NCI-H2029 treated with DMSO at 0.1 percent for 48 hours (cell line): ENCODE measurements around the gene MYOD1.

Experiments used
- DNase-seq: peaks from one replicate; lab custom pipeline; 2025; lab: John Stamatoyannopoulos, UW

MYOD1 gene

DNA sequence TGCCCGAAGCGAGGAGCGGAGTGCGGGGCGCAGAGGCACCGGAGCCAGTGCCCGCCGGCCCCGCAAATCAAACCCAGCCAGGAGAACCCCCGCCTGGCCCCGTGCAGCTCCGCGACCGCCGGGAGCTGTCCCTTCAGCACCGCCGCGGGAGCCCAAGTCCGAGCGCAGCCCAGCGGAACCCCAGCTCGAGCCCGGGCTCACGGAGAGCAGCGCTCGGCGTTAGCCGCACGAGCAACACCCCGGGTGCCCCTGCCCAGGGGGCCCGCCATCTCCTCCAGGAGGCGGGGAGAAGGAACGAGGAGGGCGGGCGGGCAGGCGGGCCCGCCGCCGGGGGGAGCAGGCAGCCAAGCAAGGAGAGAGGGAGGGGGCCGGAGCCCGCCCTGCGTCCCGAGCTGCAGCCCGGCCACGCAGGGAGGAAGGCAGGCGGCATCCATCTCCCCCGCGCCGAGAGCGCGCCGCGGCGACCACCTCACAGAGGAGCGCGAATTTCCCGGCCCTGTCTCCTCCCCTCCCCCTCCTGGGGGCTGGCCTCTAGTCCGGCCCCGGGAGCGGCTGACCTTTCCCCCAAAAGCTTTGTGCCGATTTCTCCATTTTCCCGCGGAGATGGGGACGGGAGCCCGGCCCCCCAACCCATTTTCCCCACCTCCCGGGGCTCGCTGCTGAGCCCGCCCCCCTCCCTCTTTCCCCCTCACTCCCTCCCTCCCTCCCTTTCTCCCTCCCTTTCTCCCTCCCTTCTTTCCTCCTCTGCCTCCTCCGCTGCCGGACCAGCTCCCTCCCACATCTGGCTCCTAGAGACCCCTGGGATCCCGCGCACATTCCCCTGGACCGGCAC lies 15.8 kb downstream of the MYOD1 start:
- no peak for DNase-seq

DNA sequence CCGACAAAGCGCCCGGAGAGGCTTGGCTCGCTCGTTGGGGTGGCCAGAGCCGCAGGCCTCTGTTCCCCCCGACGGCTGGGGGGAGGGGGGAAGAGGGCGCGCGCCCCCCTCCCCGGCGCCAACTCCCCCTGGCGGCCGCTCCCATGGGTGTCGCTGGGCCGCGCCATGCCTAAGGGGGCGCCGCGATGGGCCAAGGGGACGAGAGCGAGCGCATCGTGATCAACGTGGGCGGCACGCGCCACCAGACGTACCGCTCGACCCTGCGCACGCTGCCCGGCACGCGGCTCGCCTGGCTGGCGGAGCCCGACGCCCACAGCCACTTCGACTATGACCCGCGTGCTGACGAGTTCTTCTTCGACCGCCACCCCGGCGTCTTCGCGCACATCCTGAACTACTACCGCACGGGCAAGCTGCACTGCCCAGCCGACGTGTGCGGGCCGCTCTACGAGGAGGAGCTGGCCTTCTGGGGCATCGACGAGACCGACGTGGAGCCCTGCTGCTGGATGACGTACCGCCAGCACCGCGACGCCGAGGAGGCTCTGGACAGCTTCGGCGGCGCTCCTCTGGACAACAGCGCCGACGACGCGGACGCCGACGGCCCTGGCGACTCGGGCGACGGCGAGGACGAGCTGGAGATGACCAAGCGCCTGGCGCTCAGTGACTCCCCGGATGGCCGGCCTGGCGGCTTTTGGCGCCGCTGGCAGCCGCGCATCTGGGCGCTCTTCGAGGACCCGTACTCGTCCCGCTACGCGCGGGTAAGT lies 16.6 kb downstream of the MYOD1 start:
- no peak for DNase-seq

DNA sequence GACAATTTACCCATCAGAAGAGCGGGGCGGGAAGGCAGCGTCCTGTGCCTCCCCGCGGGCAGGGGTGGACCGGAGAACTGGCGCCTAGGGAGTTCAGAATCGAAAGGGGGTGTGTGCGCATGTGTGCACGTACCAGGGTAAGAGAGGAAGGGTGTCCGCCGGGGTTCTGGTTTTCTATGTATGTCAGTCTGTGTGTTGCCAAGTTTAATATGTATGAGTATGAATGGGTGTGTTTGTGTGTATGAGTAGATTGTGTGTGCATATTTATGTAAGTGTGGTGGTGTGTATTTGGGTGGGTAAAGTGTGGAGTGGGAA lies 17.2 kb downstream of the MYOD1 start:
- DNase-seq: no peak

DNA sequence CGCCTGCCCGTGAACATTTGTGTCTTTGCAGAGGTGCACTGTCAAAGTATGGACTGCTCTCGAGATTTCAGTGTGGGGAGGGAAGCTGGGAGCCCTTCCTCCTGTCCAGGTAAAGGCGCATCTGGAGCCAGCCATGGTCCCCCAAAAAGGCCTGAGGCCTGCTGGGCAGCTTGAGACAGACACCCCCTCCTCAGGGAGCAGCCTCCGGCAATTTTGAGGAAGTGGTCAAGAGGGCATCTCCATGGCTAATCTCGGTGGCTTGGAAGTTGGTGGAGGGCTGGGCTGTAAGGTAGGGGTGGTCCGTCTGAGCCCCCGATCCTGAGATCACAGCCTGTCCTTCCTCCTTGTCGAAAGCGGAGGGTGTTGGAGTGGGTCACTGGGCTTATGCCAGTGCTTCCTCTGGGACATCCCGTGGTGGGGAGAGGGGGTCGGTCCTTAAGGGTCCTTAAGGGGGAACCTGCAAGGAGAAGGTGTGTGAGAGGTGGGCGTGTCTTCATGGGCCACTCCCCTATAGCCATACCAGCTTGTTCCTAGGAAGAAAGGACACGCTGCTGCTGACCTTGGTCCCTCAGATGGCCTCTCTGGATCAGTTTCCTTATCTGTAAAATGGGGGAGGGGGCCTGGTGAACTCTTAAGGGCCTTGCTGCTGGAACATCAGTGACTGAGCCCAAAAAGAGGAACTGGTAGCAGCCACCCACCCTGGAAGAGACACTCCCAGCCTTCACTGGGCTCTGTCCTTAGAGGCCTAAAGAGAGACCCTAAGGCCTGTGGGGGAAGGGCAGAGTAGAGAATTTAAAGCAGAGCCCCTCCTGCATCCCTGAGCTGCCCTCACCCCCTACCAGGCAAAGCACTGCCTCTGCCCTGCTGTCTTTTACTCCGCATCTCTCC lies 17.8 kb downstream of the MYOD1 start:
- no peak for DNase-seq

DNA sequence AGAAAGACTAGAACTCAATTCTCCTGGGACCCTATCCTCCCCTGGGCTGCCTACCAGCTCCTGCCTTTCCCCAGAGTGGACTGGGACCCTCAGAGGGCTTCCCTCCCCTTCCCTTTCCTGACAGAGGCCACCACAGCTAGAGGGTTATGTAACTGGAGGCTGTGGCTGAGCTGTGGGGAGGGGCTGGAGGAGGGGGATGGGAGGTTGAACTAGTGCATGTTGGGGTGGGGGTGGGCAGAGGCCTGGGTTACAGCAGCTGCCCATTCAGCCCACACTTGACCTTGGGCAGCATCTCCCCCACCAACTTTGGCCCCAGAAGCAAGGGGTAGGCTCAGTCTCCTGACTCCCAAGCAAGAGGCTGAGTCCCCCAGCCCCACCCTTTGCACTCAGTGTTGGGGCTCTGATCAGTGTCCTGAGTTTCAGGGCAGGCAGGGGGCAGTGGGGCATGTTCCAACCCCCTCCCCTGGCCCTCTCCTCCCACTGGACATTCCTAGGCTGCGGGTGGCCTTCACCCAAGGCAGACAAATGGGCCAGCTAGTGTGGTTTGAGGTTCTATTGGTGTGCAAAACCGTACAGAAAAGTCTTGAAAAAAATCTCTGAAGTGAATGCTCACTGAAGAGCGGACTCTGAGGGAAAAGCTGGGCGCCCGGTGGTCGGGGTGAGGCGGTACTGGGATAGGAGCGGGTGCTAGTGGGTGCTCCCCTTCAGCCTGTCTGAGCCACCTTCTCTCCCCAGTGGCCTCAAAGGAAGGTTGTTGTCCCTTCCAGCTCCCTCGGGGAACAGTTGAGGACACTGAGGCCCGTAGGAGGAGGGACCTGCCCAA lies 19.0 kb downstream of the MYOD1 start:
- no peak for DNase-seq

DNA sequence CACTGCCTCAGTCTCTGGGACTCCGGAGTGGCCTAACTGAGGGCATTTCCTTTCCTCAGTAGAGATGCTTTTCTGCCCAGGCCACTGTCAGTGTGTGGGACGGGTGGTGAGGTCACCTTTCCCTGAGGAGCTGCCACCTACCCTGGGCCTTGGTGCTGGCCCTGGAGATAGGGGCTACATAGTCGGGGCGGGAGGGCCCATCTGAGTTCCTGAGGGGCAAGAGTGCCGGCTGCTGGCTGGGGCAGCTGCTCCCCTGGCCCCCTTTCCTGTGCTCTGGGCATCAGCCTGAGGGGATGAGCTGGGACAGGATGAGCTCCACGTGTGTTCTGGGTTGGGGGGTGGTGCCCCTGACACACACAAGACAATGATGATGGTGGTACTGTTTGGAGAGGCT lies 20.6 kb downstream of the MYOD1 start:
- no peak for DNase-seq

DNA sequence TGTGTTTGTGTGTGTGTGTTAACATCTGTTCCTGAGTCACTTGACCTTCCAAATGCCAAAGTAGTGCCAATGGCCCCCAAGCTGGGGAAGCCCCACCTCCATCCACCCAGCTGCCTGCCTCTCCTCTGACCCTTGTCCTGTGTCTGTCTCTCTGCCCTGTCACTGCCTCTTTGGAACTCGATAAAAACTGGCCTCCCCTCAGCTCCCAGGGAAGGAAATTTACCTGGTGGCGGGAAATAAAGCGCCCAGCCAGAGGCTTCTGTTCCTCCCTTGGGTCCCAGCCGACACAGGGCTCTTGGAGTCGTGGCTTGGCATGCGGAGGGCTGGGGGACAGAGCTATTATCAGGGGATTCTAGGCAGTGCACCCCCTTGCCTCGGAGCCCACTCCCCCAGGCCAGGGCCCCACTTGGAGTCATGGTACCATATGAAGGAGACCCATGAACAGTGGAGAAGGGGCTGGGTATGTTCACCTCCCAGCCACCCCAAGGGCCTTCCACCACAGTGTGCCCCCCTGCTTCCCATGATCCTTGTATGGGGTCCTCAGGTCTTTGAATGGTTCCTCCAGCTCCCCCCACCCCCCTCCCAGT lies 21.4 kb downstream of the MYOD1 start:
- DNase-seq: no peak

DNA sequence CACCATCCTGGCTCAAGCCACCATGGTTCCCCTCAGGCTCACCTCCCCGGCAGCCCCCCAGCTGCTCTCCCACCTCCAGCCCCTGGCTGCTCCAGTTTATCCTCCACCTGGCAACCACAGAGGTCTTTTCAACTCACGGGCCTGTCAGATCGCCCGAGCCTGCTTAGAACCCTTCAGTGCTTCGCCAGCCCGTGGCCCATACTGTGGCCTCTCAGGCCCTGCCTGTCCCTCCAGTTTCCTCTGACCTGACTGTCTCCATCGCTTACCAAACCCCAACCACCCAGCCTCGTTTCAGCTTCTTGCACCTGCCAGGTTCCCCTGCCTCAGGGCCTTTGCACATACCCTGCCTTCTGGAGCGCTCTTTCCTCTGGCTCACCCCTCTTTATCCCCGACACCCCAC lies 22.1 kb downstream of the MYOD1 start:
- no peak for DNase-seq

DNA sequence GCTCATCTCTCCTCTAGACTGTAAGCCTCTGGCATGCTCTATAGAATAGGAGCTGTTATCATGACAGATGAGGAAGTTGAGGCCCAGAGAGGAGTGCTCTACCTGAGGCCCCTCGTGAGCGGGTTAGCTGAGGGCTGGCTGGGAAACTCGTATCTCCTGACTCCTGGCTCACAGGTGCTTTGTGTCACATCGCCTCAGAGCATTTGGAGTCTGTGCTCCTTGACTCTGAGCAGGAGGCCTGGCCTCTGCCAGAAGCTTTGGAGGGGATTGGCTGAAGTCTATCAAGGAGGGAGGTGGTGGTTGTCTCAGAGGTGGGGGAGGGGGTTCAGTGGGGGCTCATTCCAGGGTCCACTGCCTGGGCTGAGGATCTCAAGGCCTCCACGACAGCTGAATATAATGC lies 22.6 kb downstream of the MYOD1 start:
- DNase-seq: no peak

DNA sequence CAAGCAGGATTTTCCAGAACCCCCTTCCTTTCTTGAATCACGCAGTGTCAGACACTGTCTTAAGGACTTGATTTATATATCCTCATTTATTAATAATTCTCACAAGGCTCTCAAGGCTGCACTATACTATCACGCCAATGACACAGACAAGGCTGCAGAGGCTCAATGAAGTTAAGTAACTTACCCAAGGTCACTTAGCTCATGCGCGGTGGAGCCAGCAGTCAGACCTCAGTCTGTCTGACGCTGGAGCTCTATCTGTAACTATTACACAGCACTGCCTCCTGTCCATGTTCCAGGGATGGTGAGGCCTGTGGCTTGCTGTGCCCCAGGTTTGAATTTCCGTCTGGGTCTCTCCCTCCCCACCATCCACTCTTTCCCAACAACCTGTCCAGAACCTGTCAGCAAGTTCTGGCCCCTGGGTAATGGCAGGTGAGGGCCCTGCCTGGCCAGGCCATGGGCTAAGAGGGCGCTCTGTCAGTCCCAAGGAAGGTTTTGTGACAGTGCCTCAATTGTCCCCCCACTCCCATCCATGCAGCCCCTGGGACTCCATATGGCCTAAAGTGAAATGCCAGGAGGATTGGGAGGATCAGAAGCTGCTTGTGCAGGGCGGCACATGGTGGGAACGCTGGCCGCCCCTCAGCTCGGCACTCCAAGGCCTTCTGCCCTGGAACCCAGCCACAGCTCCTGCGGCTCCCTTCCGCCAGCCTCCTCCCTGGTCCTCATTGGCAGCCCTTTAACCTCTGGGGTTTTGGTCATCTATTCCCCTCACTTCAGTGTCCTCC lies 23.8 kb downstream of the MYOD1 start:
- no peak for DNase-seq

DNA sequence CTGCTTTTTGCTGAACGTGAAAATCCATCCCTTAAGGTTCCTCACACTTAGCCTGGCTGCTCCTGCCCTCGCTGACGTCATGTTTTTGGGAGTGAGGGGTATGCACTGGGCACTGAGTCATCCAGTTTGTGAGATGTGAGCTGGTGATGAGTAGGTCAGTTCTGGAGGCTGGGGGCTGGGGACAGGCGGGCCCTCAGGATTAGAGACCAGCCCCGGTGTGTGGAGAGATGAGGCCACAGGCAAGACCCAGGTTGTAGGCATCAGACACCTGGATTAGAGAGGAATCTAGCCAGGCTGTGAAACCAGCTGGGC lies 24.4 kb downstream of the MYOD1 start:
- no peak for DNase-seq

DNA sequence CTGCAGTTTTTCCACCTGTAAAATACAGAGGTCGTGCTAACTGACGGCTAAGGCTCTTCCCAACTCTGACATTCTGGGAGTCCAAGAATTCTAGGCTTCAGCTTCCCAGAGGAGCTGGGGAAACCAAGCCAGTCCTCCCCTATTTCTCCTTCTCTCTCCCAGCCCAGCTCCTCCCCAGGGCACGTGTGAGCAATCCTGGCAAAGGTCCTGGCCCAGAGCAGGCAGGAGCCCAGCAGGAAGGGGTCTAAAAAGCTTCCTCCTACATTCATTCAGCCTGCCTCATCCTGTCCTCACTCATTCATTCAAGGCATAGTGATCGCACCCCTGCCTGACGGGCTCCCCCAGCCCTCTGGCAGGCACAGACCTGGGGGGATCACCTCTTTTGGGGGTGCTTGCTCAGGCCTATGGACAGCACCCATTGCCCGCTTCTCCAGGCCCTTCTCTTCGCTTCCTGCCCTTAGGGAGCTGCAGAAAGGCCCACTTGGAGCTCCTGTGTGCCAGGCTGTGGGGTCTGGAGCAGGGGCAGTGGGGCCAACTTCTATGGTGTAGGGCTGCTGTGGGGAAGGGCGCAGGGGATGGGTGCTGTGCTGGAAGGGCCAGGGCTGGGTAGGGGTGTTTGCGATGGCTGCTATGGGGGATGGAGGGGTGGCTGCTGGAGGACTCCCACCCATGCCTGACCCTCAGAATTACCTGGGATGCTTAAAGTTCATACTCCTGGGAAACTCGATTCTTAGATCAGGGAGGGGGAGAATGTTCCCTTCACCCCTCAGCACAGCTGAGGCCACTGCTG lies 25.0 kb downstream of the MYOD1 start:
- DNase-seq: no peak

DNA sequence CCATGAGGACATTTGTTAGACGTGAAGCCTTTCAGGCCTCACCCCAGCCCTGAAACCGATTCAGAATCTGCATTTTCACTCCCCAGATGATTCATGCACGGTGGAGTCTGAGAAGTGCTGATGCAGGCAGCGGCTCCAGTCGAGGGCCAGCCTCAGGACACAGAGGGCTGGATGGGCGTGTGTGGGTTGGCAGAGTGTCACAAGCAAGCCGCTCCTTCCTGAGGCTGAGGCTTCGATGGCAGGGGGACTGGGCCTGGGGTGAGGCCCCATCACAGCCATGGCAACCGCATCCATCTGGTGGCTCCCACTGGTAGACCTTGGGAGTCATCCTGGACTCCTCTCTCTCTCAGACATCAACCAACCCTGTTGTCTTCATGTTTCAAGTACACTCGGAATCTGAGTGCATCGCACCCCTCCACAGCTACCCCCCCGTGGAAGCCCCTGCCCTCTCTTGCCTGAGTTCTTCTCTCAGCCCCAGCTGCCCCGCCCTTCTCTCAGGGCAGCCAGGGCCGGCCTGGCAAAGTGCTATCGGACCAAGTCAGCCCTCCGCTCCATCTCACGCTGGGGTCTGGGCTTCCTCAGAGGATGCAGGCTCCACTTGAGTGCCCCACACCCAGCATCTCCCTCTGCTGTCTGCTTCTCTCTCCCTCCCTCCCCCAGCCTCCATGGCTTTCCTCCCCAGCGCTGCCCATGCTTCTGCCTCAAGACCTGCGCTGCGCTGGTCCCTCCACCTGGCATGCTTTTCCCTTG lies 25.8 kb downstream of the MYOD1 start:
- no peak for DNase-seq

DNA sequence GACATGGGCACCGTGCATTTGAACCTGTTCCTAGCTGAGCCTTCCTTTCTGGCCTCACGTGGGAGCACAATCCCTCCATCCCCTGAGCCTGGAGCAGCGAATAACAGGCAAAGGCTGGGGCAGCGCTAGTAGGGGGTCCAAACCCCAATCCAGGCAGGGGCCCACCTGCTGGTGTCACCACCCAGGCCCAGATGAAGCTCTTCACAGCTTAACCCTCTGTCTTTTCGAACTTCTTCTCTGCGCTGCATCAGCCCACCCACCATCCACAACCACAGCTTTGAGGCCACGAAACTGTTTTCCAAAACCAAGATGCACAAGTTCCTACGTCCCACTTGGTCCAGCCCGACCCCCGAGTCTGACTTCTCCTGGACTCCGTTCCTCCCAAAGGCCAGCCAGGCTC lies 26.7 kb downstream of the MYOD1 start:
- DNase-seq: no peak

DNA sequence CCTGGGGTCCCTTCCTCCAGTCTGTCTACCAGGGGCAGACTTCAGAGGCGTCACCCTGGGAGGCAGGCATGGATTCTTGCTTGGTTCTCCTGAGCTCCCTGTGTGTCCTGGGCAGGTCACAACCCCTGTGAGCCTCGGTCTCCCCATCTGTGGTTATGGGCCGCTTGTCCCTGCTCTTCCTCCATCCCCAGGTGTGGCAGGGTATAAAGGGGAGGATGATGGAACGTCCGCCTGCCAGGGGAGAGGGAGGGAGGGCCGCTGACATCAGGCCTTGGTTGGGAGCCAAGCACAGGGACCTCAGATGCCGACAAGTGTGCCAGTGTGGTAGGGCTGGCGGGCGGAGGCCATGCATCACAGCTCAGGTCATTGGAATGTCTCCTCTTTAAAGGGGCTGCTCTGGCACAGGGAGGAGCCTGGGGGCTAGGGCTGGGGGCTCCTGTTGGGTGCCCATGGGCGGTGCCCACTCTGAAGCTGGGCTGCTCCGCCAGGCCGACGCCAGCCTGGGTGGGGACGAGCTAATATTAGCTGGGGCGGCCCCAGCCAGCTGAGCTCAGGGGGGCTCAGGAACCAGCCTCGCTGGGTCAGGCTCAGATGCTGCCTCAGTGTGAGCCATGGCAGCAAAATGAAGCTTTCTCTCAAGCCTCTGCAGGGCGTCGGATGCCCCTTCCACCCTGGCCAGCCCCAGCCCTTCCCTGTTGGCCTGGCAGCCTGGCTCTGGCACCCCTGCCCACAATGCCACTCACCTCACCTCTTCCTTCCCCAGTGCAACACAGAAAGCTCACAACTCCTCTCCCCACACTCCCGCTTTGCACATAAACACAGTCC lies 28.0 kb downstream of the MYOD1 start:
- DNase-seq: no peak

DNA sequence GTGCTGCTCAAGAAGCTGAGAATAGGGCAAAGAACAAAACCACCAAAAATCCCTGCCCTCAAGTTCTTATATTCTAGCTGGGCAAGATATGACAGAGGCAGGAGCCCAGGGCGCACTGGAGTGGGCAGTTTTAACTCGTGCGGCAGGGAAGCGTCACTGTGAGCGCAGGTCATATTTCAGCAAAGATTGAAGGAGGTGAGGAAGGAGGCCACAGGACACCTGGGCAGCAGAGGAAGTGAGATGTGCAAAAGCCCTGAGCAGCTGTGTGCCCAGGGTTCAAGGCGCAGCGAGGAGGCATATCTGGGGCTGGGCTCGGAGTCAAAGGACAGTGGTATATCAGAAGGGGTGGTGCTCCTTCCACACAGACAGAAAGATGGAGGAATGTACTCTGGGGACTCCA lies 28.7 kb downstream of the MYOD1 start:
- DNase-seq: no peak

DNA sequence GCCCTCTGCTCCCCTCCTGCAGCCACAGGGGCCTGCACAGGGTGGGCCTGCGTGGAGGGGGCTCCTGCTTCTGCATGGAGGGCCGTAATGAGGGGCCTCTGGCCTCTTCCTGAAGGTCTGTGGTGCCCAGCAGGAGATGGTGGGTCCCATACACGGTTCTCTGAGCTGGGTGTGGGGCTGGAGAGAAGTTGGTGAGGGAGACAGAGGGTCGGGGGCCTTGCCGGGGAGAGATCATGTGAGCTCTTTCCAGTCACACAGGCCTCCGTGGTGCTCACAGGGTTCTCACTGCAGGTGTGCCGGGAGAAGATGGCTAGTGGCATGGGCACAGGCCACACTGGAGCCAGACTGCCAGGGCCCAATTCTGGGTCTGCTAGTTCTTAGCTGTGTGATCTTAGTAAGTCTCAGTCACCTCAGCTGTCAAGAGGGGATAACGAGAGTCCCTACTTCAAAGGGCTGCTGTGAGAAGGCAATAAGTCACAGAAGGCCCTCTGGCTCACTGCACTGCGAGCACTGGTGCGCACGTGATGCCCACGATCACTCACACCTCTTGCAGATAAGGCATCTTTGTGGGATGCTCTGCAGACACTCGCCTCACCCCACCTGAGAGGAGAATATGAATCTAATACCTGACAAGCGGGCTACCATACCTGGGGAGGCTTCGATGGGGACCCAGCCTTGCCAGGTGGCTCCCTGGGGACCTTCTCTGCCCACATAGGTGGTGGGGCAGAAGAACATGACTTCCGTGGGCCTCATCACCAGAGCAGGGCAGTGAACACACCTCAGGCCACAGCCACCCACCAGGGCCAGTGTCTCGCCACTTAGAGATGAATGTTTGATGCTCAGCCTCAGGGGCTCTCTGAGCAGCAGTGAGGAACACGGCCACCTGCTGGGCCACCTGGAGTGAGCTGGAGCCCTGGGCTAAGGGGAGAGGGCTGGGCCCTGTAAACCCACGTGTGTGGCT lies 29.7 kb downstream of the MYOD1 start:
- no peak for DNase-seq
